ENCODE measurements around the gene APOD.

GRCh38 chr3:195524171-195524896 lies 59.4 kb downstream of the APOD start:
- no peak for TF ChIP-seq POLR2A (IDR thresholded peaks at IDR 0.05; ENCODE audit: low read depth, low read length)
- no peak for TF ChIP-seq TAF1 (IDR thresholded peaks at IDR 0.05; ENCODE audit: low read depth, low read length)
- TF ChIP-seq POU2F2 (IDR thresholded peaks at IDR 0.05; ENCODE audit: low read depth, low read length): no peak
- no peak for TF ChIP-seq SPI1 (IDR thresholded peaks at IDR 0.05; ENCODE audit: low read depth, low read length)
